Left hindlimb (tissue), 1 donor: Measurements from ENCODE around the gene IGSF22.
A peak's percentile ranks its signal among the peaks of the same experiment; 100 is the strongest.
"Not testable (repeated sequence)": the region's sequence is repeated elsewhere in the genome, so short reads cannot be mapped to it uniquely, and the experiment has no call there.

ENCODE experiments used
- DNase-seq: peaks from one replicate; pipeline ENCODE4 v3.0.0-alpha.2; 2018

The IGSF22 gene

GRCh38 chr11:18709414-18709813 is 16.6 kb downstream of the IGSF22 start:
- DNase-seq, result no peak

DNA sequence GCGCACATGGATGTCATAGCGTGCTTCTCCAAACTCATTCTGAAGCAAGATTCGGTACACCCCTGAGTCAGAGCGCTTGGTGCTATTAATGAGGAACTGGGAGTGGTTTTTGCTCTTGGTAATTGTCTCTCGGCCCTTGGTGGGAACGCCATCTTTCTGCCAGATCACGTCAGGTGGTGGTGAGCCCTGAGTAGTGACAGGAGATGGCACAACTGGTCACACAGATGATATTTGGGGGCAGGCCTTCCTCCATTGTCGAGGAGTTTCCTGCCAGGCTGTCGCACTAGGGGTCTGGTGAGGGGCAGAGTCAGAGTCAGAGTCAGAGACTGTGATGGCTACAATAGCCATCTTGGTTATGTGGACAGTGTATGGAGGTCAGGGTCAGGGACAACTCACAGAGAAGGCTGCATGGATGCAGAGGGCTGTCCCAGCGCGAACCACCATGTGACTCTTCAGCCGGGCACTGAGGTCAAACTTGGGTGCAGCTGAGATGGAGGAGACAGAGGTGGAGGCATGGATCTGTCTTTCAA is 18.1 kb downstream of the IGSF22 start:
- DNase-seq, result no peak

GRCh38 chr11:18706330-18707243 is 19.4 kb downstream of the IGSF22 start:
- DNase-seq, result peak; percentile 82

GRCh38 chr11:18705651-18706281 is 20.2 kb downstream of the IGSF22 start:
- DNase-seq, result no peak

DNA sequence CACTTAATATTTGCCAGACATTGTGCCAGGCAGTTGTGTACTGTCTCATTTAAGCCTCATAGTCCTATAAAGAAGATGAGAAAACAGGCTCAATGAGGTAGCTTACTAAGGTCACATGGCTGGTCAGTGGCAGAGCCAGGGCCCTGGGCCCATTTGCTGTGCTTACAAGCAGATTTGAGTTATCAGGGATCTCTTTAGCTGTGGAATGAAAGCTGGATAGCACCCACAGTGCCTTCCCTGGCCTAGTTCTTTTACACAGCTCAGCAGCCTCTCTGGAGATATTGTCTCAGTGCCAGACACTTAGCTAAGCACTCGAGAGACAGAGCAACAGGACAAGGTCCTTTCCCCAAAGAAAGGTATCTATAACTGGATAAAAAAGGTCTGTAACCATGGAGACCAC is 21.3 kb downstream of the IGSF22 start:
- DNase-seq, result no peak

DNA sequence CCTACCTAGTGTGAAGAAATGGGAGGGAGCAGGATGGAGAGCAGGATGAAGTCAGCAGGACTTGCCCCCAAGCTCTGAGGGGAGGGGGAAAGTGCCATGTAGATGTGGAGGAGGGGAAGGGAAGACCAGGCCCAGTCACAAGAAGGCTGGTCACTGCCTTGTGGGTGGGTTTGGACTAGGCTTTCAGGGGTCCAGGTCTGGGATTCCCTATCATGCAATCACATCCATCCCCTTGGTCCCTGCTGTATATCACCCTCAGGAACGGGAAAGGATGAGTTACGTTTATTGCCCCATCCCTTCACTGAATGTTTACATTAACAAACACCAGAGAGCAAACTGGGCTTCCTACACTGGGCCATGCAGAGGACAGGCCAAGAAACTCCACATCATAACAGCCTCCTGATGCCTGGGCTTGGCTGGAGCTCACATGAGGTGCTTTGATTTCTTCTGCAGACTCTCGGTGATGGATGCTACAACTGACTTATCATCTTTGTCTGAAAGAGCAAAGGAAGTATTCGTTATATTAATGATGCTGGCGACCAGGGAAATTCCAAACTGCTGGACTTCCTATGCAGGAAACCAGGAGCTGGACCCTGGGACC is 21.8 kb downstream of the IGSF22 start:
- DNase-seq, result no peak

GRCh38 chr11:18703001-18703763 is 22.8 kb downstream of the IGSF22 start:
- DNase-seq, result no peak

- DNase-seq, result no peak
These were observed 24.3 kb downstream of the IGSF22 start for GRCh38 chr11:18701614-18702216.

DNA sequence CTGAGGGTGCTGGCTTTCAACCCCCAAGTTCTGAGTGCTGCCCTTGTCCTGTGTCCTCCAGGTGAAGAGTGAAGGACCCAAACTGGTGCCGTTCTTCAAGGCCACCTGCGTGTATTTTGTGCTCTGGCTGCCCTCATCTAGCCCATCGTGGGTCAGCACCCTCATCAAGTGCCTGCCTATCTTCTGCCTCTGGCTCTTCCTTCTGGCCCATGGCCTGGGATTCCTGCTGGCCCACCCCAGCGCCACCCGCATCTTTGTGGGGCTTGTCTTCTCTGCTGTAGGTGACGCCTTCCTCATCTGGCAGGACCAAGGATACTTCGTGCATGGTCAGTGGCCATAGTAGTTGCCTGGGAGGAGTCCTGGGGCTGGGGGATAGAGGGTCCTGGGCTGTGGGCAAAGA is 25.1 kb downstream of the IGSF22 start:
- DNase-seq, result no peak

DNA sequence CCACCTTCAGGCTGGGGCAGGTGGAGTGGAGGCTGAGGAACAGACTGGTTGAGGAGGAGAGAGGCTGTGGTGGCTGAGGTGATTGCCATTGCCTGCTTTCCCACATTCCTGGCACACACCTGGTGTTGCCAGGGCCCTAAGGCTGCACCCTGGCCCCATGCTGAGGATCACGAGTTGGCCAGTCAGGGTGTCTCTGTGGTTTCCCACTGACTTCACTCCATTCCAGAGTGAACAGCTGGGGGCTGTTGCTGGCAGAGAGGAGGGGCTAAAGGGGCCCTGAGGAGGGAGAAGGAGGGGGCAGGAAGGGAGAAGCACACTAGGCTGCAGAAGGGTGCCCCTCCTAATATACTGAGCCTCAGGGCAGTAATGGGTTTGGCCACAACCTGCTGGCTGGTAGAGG is 25.6 kb downstream of the IGSF22 start:
- no peak for DNase-seq

DNA sequence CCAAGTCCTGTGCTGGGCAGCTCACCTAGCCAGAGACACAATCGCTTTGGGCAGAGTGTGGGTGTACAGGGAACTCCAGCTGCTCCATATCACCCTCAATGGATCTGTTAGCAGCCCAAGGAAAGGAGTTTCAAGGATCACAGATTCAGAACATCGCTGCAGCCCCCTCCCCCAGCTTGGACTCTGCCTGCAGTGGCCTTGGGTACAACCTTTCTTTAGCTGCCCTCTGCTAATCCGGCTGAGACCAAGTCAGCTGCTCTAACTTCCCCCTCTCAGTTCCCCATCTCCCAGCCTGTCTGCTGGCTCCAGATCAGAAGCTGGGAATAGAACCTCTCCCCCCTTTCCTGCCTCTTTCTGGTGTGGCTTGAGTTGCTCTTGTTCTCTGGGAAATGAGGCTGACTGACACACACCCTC is 26.1 kb downstream of the IGSF22 start:
- DNase-seq, result no peak

GRCh38 chr11:18699269-18699596 is 26.8 kb downstream of the IGSF22 start:
- no peak for DNase-seq

- DNase-seq, result peak; percentile 93
These were observed 27.4 kb downstream of the IGSF22 start, which contains the start of gene TMEM86A for GRCh38 chr11:18698341-18699268. TSS of gene TMEM86A (plus strand) at chr11:18698779. CDS start at chr11:18698887, 108 bp downstream.

DNA sequence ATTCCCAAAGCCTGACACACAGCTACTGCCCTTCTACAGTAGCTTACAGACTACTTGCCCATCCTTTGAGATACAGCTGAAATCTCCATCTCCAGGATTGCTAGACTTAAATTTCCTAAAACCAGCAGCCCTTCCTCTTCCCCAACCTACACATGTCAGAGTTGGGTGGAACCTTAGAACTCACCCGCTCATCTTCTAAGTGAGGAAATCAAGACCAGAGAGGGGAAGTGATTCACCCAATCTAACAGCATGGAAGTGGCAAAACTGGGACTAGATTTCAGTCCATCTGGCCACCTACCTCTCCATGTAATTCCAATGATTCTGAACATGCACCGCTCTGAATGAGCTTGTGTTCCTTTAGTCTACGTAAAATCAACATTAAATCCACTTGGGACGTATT is 28.4 kb downstream of the IGSF22 start:
- DNase-seq, result no peak

DNA sequence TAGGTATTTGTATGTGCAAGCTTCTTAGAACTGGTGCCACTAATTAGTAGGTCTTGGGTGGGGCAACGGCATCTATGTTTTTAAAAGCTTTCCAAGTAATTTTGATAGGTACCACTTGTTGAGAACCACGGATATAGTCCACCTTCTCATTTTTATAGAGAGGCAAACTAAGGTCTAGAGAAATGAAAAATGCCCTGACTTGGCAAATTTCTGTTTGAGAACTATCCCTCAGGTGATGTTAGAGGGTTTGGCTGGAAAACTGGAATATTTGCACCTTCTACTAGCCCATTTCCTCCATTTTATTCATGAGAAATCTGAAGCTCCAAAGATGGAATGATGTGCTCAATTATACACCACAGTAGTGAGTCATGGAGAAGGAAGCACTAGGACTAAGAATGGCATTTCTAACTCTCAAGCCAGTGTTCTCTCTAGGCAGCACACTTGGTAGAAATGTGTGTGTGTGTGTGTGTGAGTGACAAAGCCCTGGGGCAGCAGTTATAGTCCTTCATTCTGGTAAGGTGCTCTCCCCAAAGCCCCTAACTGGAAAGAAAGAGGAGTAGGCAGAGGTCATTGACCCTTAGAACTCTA is 29.3 kb downstream of the IGSF22 start:
- DNase-seq, result no peak

- DNase-seq, result no peak
These were observed 32.8 kb downstream of the IGSF22 start for GRCh38 chr11:18692941-18693760.

DNA sequence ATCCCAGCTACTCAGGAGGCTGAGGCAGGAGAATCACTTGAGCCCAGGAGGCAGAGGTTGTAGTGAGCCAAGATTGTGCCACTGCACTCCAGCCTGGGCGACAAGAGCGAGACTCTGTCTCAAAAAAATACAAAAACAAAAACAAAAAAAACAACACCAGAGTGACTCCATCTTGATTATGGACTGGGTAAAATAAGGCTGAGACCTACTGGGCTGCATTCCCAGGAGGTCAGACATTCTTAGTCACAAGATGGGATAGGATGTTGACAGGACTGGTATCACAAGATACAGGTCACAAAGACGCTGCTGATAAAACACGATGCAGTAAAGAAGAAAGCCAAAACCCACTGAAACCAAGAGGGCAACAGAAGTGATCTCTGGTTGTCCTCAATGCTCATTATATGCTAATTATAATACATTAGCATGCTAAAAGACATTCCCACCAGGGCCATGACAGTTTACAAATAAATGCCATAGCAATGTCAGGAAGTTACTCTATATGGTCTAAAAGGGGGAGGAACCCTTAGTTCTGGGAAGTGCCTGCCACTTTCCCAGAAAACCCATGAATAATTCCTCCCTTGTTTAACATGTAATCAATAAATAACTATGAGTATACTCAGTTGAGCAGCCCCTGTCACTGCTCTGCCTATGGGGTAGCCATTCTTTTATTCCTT is 34.4 kb downstream of the IGSF22 start:
- DNase-seq, result not testable (repeated sequence)

- DNase-seq, result no peak
These were observed 41.7 kb downstream of the IGSF22 start for GRCh38 chr11:18684267-18684666.

DNA sequence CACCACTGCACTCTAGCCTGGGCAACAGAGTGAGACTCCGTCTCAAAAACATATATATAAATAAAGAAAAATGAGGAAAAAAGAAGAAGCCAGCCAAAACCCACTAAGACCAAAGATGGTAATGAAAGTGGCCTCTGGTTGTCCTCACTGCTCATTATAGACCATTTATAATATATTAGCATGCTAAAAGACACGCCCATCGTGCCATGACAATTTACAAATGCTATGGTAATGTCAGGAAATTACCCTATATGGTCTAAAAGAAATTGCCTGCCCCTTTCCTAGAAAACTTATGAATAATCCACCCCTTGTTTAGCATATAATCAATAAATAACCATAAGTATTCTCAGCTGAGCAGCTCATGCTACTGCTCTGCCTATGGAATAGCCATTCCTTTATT is 43.5 kb downstream of the IGSF22 start:
- DNase-seq, result no peak
